CD4-positive, alpha-beta T cell treated with Interleukin-4 for 4 hours (primary cell): Measurements from ENCODE around the gene PPFIA3.
"Not testable (repeated sequence)": the region's sequence is repeated elsewhere in the genome, so short reads cannot be mapped to it uniquely, and the experiment has no call there.

Experiments used
- DNase-seq: peaks from one replicate; pipeline ENCODE4 v3.0.0-alpha.2; 2020

The PPFIA3 gene

GRCh38 chr19:49119411-49120324 is at the start of gene PPFIA3:
Gene PPFIA3, plus strand, starts transcription at chr19:49119544. Its CDS starts 8,330 bp downstream, at chr19:49127874.
- DNase-seq: no peak

DNA sequence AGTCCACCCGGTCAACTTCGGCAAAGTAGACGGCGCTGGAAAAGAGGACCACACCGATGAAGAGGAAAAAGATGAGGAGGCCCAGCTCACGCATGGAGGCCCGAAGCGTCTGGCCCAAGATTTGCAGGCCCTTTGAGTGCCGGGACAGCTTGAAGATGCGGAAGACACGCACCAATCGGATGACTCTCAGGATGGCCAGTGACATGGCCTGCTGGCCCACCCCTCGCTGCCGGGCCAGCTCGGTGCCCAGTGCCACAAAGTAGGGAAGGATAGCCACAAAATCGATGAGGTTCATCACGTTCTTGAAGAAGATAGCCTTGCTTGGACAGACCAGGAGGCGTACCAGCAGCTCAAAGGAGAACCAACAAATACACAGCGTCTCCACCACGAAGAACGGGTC is 48.9 kb upstream of the PPFIA3 start:
- DNase-seq: no peak

- DNase-seq: no peak
These were observed 47.3 kb upstream of the PPFIA3 start for GRCh38 chr19:49071860-49072547.

DNA sequence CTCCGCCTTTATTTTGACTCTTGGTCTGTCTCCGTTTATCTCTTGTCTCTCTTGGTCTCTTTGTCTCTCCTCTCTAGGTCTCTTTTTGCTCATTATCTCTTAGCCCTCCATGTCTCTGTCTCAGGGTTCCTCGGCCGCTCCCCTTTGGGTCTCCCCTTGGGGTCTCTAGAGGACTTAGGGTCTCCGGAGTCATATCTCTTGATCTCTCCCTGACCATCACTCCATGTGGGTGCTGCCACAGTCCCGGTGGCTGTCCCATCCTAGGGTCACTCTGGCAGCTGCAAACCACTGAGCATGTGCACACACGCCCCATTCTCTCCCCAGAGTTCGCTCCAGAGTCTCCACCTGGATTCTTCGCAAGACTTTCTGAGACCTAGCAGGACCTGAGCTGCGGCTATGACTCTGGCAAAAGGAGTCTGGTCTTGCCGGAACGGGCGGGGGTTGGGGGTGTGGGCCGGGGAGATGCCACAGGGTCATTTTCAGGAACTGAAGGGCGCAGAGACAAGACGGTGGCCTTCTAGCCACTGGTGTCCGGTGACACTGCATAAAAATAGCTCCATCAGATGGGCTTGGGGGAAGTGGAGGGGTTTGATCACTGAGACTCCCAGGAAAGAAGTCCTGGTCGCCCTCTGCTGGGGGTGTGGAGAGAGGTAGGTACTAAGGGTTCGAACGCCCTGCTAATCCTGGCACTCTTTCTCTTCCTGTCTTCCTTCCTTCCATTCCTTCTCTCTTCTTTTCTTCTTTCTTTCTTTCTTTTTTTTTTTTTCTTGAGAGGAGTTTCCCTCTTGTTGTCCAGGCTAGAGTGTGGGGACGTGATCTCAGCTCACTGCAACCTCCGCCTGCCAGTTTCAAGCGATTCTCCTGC is 45.6 kb upstream of the PPFIA3 start:
- DNase-seq: no peak

- DNase-seq: not testable (repeated sequence)
These were observed 44.5 kb upstream of the PPFIA3 start for GRCh38 chr19:49074869-49075268.

DNA sequence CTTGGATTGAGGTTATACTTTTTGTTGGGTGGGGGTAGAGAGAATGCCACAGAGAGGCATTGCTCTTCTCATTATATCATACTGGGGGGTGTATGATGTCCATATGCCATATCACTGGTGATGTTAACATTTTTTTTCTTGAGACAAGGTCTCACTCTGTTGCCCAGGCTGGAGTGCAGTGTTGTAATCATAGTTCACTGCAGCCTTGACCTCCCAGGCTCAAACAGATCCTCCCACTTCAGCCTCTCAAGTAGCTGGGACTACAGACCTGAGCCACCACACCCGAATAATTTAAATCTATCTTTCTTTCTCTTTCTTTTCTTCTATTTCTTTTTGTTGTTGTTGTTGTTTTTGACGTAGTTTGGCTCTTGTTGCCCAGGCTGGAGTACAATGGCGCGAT is 39.0 kb upstream of the PPFIA3 start:
- no peak for DNase-seq

GRCh38 chr19:49081273-49081672 is 38.1 kb upstream of the PPFIA3 start:
- no peak for DNase-seq

GRCh38 chr19:49084206-49085019 is 34.9 kb upstream of the PPFIA3 start:
- no peak for DNase-seq

- peak; percentile 100 for DNase-seq
These were observed 34.1 kb upstream of the PPFIA3 start, which contains the start of gene SNRNP70 for GRCh38 chr19:49085020-49085867. Gene SNRNP70, plus strand, starts transcription at chr19:49085451. Its CDS starts 964 bp downstream, at chr19:49086415.

- DNase-seq: no peak
These were observed 33.5 kb upstream of the PPFIA3 start for GRCh38 chr19:49085868-49086232.

DNA sequence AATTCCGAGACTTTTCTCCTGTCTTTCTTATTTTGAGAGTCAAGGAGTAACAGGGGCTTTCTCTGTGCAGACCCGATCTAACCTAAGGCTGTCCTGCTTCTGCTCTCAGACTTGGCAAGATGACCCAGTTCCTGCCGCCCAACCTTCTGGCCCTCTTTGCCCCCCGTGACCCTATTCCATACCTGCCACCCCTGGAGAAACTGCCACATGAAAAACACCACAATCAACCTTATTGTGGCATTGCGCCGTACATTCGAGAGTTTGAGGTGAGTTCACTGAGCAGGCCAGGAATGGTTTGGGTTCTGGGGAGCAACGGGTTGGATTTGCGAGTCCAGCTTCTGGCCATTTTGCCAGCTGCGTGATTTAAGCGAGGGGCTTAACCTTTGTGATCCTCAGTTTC is 33.0 kb upstream of the PPFIA3 start:
- DNase-seq: no peak

DNA sequence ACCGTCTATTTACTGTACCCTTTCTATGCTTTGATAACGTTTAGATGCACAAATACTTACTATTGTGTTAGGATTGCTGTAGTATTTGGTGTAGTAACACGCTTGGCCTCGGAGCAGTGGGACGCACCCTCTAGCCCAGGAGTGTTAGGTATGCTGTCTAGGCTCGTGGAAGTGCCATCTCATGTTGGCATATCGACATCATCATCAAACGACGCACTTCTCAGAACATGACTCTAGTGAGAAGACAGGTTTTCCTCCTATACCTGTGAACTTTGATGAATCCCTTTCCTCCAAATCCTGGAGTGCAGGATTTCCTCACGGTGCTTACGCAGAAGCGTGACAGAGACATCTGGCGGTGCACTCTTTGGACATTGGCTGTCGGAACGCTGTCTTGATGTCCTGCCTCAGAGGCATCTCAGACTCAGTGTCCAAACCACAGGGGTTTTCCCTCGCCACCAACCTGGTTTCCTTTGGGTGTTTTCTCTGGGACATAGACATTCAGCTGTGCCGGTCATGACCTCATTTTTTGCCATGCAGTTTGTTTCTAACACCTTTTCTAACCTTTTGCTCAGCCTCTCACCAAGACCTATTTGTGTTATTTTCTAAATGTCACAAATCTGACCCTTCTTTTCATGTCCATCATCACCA is 27.8 kb upstream of the PPFIA3 start:
- no peak for DNase-seq

DNA sequence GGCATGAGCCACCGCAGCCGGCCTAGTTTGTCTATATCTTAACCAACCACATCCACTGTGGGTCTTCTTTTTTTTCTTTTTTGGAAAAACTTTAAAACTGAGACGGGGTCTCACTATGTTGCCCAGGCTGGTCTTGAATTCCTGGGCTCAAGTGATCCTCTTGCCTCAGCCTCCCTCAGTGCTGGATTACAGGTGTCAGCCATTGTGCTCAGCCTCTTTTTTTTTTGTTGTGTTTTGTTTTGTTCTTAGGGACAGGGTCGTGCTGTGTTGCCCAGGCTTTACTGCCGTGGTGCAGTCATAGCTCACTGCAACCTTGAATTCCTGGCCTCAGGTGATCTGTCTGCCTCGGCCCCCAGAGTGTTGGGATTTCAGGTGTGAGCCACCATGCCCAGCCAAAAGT is 26.7 kb upstream of the PPFIA3 start:
- no peak for DNase-seq

DNA sequence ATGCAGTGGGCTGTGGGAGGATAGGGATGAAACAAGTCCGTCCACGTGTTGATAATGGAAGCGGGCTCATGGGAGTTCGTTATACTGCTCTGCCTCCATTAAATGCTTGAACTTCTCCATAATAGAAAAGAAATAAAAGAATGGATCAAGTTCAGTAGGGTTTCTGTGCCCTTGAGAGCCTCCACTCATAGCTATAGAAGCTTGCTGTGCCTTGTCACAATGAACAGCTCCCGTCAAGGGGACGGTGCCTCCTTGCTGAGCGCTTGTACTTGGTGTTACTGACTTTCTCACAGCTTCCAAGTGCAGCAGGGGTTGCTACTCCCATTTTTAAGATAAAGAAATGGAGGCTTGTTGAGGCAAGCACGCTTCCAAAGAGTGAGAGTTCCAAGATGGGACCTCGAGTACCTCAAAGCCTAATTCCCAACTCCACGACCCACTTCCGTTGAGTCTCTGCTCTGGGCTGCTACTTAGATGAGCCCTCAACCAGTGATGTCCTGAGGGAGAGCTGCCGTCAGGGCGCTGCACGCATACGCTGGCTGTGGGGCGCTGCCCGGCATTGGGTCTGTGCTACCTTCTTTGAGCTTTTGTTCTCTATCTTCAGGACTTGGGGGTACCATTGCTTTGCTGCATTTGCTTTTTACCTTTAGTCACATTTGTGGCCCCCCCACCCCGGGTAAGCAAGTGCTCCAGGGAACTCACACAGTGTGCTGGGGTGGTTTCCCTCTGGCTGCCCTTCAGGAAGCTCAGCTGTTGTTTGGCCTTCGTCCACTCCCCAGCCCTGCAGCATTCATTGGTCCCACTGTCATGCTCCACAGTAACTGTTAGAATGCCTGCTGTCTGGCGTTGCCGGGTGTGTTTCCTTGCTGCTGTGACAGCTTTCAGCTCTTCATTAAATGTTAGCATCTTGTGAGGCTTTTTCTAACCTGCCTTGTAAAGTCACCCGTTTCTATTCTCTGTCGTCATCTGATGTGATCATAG is 24.6 kb upstream of the PPFIA3 start:
- DNase-seq: no peak

- DNase-seq: peak; percentile 74
These were observed 21.7 kb upstream of the PPFIA3 start for GRCh38 chr19:49097453-49098288.

GRCh38 chr19:49098795-49099194 is 20.5 kb upstream of the PPFIA3 start:
- no peak for DNase-seq

DNA sequence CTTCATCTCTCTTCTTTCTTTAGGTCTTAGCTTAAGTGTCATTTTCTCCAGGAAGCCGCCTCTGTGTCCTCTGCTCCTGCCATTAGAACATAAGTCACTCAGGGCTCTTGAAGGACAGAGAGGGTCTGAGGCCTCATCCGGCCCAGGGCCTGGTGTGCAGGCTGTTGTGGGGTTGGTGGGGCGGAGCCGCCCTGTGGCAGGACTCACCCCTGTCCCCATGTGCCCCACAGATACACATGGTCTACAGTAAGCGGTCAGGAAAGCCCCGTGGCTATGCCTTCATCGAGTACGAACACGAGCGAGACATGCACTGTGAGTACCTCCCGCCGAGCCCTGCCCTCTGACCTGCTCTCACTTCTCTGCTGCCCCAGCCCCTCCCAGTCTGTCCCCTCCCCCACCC is 18.2 kb upstream of the PPFIA3 start:
- no peak for DNase-seq

DNA sequence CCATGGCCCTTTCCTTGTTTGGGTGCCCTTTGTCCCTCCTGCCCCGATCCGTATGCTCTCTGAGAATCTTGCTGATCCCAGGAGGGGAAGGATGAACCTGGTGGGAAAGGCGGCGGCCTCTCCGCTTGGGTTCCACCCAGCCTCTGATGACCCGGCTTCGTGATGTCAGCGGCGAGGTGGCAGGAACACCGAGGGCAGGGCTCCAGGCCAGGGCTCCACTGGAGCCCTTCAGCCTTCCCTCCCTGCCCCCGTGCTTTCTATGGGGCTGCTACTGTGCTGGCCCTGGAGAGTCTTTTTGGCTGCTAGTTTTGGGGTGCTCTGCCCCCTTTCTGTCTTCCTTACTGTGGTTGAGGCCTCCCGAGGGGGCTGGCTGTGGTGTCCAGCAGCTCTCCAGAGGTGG is 17.0 kb upstream of the PPFIA3 start:
- DNase-seq: no peak
